ENCODE results near the gene EDNRA.

Gene EDNRA

GRCh38 chr4:147591106-147591505 is 110.2 kb downstream of the EDNRA start:
- no peak for DNase-seq

GRCh38 chr4:147594107-147594506 is 113.2 kb downstream of the EDNRA start:
- no peak for DNase-seq

All from retina (tissue), 1 donor.